ACC112 (cell line): ENCODE data around the gene PRSS33.

Experiments used
- H2AFZ ChIP-seq: fragments of 200-600 bp; sonication (generic); one replicate; pipeline ENCODE4 v1.6.0; 2017; ENCODE audit warnings: antibody characterized with exemption, low read length; ENCODE audit not compliant: unreplicated experiment
- H3K27ac ChIP-seq: fragments of 200-600 bp; sonication (generic); 2 replicates; pipeline ENCODE4 v1.5.1; 2014; ENCODE audit warnings: low read depth, mild to moderate bottlenecking, antibody characterized with exemption, low read length, moderate library complexity
- H3K27me3 ChIP-seq: fragments of 200-600 bp; sonication (generic); 2 replicates; pipeline ENCODE4 v1.6.1; 2014; ENCODE audit warnings: mild to moderate bottlenecking, antibody characterized with exemption, low read length, moderate library complexity, mixed read lengths; ENCODE audit not compliant: insufficient read depth
- H3K36me3 ChIP-seq: fragments of 200-600 bp; sonication (generic); 2 replicates; pipeline ENCODE4 v1.6.1; 2016; ENCODE audit warnings: mild to moderate bottlenecking, antibody characterized with exemption, low read length, moderate library complexity, mixed read lengths; ENCODE audit not compliant: insufficient read depth
- H3K4me1 ChIP-seq: fragments of 200-600 bp; sonication (generic); one replicate; pipeline ENCODE4 v1.6.1; 2016; ENCODE audit warnings: low read length, mixed read lengths; ENCODE audit not compliant: insufficient read depth, unreplicated experiment, control insufficient read depth
- H3K4me3 ChIP-seq: fragments of 200-600 bp; sonication (generic); 2 replicates; pipeline ENCODE4 v1.5.1; 2014; ENCODE audit warnings: mild to moderate bottlenecking, low read depth, low read length
- H3K79me2 ChIP-seq: fragments of 200-600 bp; sonication (generic); one replicate; pipeline ENCODE4 v1.6.0; 2016; ENCODE audit warnings: low read length; ENCODE audit not compliant: control insufficient read depth, unreplicated experiment, insufficient read depth

The PRSS33 gene

DNA sequence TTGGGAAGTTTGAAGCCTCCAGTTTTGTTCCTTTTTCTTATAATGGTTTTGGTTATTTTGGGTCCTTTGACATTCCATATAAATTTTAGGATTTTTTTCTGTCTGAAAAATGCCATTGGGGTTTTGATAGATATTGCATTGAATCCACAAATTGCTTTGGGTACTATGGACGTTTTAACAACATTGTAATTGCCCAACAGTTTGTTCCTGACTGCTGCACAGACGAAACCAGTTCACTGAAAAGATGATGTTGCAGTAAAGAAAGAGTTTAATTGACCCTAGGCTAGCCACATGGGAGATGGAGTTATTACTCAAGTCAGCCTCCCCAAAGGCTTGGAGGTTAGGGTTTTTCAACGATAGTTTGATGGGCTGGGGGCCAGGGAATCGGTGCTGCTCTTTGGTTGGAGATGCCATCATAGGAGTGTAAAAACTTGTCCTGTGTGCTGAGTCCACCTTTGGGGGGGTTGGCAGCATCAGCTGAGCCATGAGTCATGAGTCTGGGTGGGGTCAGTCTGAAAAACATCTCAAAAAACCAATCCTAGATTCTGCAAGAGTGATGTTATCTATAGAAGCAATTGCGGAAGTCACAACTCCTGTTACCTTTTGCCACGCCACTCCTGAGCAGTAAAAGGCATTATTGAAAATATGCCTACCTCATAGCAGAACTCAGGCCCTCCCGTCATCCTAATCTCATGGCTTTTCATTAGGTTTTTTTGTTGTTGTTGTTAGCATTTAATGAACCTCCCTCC is 8.2 kb upstream of the PRSS33 start:
- Histone ChIP-seq H3K36me3 (no peaks in the 10 kb centered on the region), H3K4me1 (peaks cover 19% of the 10 kb centered on the region), H3K27ac (no peak overlapping the region), H3K4me3 (no peak overlapping the region), H3K27me3 (peaks cover 18% of the 10 kb centered on the region), H2AFZ (no peak overlapping the region), H3K79me2 (no peaks in the 10 kb centered on the region)

DNA sequence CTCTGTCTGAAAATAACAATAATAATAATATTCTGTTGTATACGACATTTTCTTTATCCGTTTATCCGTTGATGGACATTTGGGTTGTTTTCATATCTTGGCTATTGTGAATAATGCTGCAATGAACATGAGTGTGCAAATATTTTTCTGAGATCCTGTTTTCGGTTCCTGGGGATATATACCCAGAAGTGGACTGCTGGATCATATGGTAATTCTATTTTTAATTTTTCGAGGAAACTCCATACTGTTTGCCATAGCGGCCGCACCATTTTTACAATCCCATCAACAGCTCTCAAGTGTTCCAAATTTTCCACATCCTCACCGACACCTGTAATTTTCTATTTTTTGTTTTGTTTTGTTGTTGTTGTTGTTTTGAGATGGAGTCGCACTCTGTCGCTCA is 5.6 kb upstream of the PRSS33 start:
- peaks cover 19% of the 10 kb centered on the region for H3K4me1 ChIP-seq
- no peak overlapping the region for H3K4me3 ChIP-seq
- no peaks in the 10 kb centered on the region for H3K79me2 ChIP-seq
- no peaks in the 10 kb centered on the region for H3K36me3 ChIP-seq
- no peak overlapping the region for H3K27ac ChIP-seq
- H2AFZ ChIP-seq = no peak overlapping the region
- H3K27me3 ChIP-seq = peaks cover 38% of the 10 kb centered on the region

DNA sequence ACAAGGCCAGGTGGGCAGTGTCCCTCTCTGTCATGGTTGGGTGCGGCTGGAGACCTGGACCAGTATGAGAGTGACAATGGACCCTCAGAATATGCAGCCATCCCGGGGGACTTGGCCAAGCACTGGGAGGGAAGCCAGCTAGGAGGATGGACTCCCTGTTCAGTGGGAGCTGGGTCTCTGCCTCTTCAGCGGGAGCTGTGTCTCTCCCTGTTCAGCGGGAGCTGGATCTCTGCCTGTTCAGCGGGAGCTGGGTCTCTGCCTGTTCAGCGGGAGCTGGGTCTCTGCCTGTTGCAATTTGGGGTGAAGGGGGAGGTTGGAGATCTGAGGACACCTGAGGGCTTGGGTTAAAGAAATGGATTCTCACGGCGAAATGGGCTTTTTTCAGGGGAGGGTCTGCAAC is 3.8 kb upstream of the PRSS33 start:
- H3K27me3 ChIP-seq = peaks cover 50% of the 10 kb centered on the region
- H3K36me3 ChIP-seq = no peaks in the 10 kb centered on the region
- H3K4me1 ChIP-seq = peaks cover 18% of the 10 kb centered on the region
- no peak overlapping the region for H2AFZ ChIP-seq
- H3K4me3 ChIP-seq = no peak overlapping the region
- no peak overlapping the region for H3K27ac ChIP-seq
- no peaks in the 10 kb centered on the region for H3K79me2 ChIP-seq

GRCh38 chr16:2790631-2791030 is 3.3 kb upstream of the PRSS33 start:
- peaks cover 13% of the 10 kb centered on the region for H3K4me1 ChIP-seq

GRCh38 chr16:2787961-2788360 is 601 bp upstream of the PRSS33 start:
- Histone ChIP-seq H3K27ac (no peak overlapping the region), H3K79me2 (no peaks in the 10 kb centered on the region), H3K4me1 (no peaks in the 10 kb centered on the region), H2AFZ (no peak overlapping the region), H3K36me3 (no peaks in the 10 kb centered on the region), H3K4me3 (no peak overlapping the region), H3K27me3 (peaks cover 68% of the 10 kb centered on the region)

More at GRCh38 chr16:2790631-2791030, 3.3 kb upstream of the PRSS33 start:
- Histone ChIP-seq H3K27ac (no peak overlapping the region), H3K27me3 (peaks cover 56% of the 10 kb centered on the region), H3K36me3 (no peaks in the 10 kb centered on the region), H3K4me3 (no peak overlapping the region), H2AFZ (no peak overlapping the region), H3K79me2 (no peaks in the 10 kb centered on the region)

DNA sequence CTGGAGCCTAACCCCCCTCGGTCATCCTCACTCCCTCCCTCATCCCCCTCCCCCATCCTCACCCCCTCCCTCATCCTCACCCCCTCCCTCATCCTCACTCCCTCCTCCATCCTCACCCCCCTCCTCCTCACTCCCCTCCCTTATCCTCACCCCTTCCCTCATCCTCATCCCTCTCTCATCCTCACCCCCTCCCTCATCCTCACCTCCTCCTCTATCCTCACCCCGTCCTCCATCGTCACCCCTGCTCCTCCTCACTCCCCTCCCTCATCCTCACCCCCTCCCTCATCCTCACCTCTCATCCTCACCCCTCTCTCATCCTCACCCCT is 571 bp downstream of the PRSS33 start:
- Histone ChIP-seq H2AFZ (no peak overlapping the region), H3K36me3 (no peaks in the 10 kb centered on the region), H3K27ac (no peak overlapping the region), H3K27me3 (peaks cover 62% of the 10 kb centered on the region), H3K4me3 (no peak overlapping the region), H3K79me2 (no peaks in the 10 kb centered on the region), H3K4me1 (no peaks in the 10 kb centered on the region)

- Histone ChIP-seq H3K27ac (no peak overlapping the region), H3K36me3 (no peaks in the 10 kb centered on the region), H3K4me3 (no peak overlapping the region), H2AFZ (no peak overlapping the region), H3K4me1 (no peaks in the 10 kb centered on the region), H3K27me3 (peaks cover 57% of the 10 kb centered on the region), H3K79me2 (no peaks in the 10 kb centered on the region)
Measured at GRCh38 chr16:2786061-2786825, 1.1 kb downstream of the PRSS33 start.

DNA sequence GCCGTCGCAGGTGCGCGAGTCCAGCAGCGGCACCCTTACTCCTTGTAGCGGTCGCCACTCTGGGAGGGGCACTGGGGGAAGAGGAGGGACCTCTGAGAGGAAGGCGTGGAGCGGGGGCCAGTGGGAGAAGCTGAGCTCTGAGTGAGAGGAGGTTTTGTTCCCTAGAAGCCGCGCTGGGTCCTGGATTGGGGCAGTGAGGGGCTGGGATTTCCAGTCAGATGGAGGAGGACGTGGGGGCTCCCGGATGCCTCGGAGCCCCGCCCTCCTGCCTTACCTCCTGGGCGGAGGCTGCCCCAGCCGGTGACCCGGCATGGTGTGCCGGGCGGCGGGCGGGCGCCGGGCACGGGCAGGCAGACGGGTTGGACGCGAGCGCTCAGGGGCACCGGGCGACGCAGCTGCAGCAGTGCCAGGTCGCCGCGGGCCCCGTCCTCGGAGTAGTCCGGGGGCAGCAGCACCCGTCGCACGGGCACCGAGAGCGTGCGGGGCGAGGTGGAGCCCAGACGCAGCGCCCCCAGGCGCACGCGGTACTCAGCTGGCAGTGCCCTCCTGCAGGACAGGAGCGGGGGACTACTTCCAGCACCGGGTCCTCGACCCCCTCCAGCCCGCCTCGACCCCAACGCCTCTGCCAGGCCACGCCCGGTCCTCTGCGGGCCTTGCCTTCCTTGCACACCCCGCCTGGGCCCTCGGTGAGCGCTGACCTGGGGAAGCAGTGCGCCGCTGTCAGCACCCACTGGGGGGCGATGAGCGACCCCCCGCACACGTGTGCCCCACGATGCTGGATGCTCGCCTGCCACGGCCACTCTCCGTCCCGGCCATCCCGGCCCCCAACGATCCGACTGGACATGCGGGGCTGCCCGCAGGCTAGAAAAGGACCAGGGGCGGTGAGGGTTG is 2.0 kb downstream of the PRSS33 start:
- Histone ChIP-seq H3K4me1 (no peaks in the 10 kb centered on the region), H2AFZ (no peak overlapping the region), H3K27me3 (peaks cover 48% of the 10 kb centered on the region), H3K36me3 (no peaks in the 10 kb centered on the region), H3K79me2 (no peaks in the 10 kb centered on the region), H3K27ac (no peak overlapping the region), H3K4me3 (peak overlapping the region; percentile 50; the same call in 1 of the 2 replicates)

DNA sequence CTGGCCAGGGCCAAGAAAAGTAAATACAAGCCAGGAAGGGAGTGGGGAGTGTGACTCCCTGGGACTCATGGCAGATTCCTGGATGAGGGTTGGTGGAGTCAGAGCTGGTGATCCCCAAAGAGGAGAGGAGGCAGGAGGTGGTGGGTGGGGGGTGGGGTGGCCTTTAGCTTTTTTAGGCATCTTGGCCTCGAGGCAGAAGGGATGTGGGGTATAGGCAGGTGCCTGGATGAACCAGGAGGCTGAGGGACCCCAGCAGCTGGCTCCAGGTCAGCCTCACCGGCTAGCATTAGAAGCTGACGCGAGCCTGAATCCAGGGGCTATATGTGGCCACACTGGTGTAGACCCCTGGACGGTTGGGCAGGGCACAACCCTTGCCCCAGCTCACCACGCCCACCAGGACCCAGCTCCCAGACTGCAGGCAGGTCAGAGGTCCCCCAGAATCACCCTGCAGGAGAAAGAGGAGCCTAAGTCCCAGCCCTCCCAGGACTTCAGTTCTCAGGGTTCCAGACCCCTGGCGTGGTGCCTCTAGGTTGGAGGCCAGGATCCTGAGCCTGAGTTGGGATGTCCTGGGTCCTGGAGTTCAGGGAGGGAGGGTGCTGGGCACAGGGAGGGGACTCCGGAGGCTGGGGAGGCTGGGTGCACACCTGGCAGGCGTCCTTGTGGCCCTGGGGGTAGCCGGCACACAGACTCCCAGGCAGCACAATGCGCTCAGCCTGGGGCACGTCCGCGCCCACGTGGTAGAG is 2.8 kb downstream of the PRSS33 start:
- Histone ChIP-seq H3K27me3 (peaks cover 41% of the 10 kb centered on the region), H3K4me3 (peak overlapping the region; percentile 50; the same call in 1 of the 2 replicates)

More for the DNA sequence above, 2.8 kb downstream of the PRSS33 start:
- Histone ChIP-seq H3K27ac (no peak overlapping the region), H3K4me1 (no peaks in the 10 kb centered on the region), H3K36me3 (no peaks in the 10 kb centered on the region), H2AFZ (no peak overlapping the region), H3K79me2 (no peaks in the 10 kb centered on the region)
